Natural killer cell (primary cell): ENCODE results near the gene IL9. TPM values are rescaled to one million over a fixed set of nuclear protein-coding genes. Genes with fewer than 3 reads are reported as not detected.
"Not testable (repeated sequence)": the region's sequence is repeated elsewhere in the genome, so short reads cannot be mapped to it uniquely, and the experiment has no call there.

ENCODE experiments used
- ATAC-seq, 3 donors: fragments of 150-1000 bp in 2 of 3; fragments of 200-7000 bp in 1 of 3; cut with Tn5 transposase; 1 replicate in 1 of 3; 2 replicates in 2 of 3; pipeline ENCODE4 v1.10.0; 2021; ENCODE audit warnings: mild to moderate bottlenecking in 2 of 3, moderate library complexity in 2 of 3
- DNase-seq, 2 donors: peaks; one replicate each; pipeline versions ENCODE4 v3.0.0 to v3.0.0-alpha.2; 2013 to 2021; ENCODE audit warnings: mixed read lengths in 1 of 2
- H3K27ac ChIP-seq: one replicate; pipeline ENCODE4 v1.5.1; 2013; ENCODE audit warnings: mild to moderate bottlenecking, low read length
- H3K27me3 ChIP-seq: one replicate; pipeline ENCODE4 v1.6.1; 2013; ENCODE audit warnings: low read length; ENCODE audit not compliant: control insufficient read depth, insufficient read depth
- H3K36me3 ChIP-seq: one replicate; pipeline ENCODE4 v1.6.1; 2013; ENCODE audit warnings: low read length; ENCODE audit not compliant: control insufficient read depth, insufficient read depth
- H3K4me1 ChIP-seq: one replicate; pipeline ENCODE4 v1.6.1; 2013; ENCODE audit warnings: low read length; ENCODE audit not compliant: control insufficient read depth, insufficient read depth
- H3K4me3 ChIP-seq: one replicate; pipeline ENCODE4 v1.5.1; 2013; ENCODE audit warnings: low read length
- H3K9me3 ChIP-seq: one replicate; pipeline ENCODE4 v1.6.1; 2013; ENCODE audit warnings: low read length; ENCODE audit not compliant: control insufficient read depth, insufficient read depth
- H3K27ac Mint-ChIP-seq, 2 donors: one replicate each; pipeline ENCODE4 v1.8.0; 2022; ENCODE audit warnings: mild to moderate bottlenecking in 2 of 2, mixed read lengths in 2 of 2, moderate library complexity in 1 of 2
- H3K27me3 Mint-ChIP-seq, 2 donors: one replicate each; pipeline ENCODE4 v1.8.0; 2022; ENCODE audit warnings: low read depth in 2 of 2, mixed read lengths in 2 of 2
- H3K36me3 Mint-ChIP-seq: one replicate; pipeline ENCODE4 v1.8.0; 2022; ENCODE audit warnings: mixed read lengths
- H3K4me1 Mint-ChIP-seq, 2 donors: one replicate each; pipeline ENCODE4 v1.8.0; 2022; ENCODE audit warnings: mixed read lengths in 2 of 2
- H3K4me3 Mint-ChIP-seq: one replicate; pipeline ENCODE4 v1.8.0; 2022; ENCODE audit warnings: mild to moderate bottlenecking, moderate library complexity, mixed read lengths
- H3K9me3 Mint-ChIP-seq, 2 donors: one replicate each; pipeline ENCODE4 v1.8.0; 2022; ENCODE audit warnings: mixed read lengths in 2 of 2
- WGBS: methylation state at CpG from one replicate; pipeline ENCODE4 v1.1.7; 2013; ENCODE audit warnings: missing lambda C conversion rate; ENCODE audit not compliant: insufficient coverage; 5-methylcytosine and 5-hydroxymethylcytosine counted together
- intact Hi-C: fragments of 100-400 bp; cut with micrococcal nuclease; formaldehyde crosslinking; loops from one replicate; pipeline ENCODE4 v1.14.2; 2022
- total RNA-seq, 4 donors: library from RNA; stranded (reverse); fragments of 120-200 nt in 1 of 4; gene quantifications; one replicate each; pipeline versions ENCODE4 v1.2.3 to v1.2.4, GENCODE V29; 2013 to 2022
- TF ChIP-seq, protein P1 (sequence below): fragments of 200-600 bp; IDR thresholded peaks from one replicate; pipeline ENCODE4 v1.8.0; 2022; ENCODE audit warnings: antibody characterized with exemption

The IL9 gene
- total RNA-seq, 3 donors from 2014 or later (not counting 1 experiment from before 2014, with no cell fraction given): not detected

DNA sequence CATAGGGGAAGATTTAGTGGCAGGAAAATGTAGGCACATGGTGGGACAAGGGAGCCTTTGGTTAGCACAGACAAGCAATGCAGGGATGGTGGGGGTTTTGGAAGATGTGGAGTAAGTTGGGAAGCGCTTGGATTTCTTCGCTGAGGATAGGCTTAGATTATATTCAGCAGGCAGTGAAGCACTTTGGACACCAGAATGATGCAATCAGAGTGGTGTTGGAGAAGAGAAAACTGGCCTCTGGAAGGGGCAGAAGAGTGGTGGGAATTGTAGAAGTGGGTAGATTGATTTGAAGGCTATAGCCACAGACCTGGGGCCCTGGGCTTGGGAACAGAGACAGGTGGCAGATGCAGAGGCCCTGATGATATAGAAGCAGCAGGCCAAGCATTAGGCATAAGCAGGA lies 32.9 kb downstream of the IL9 start:
- WGBS: 95% methylated on average over 2 of the region's 2 CpGs
- Mint-ChIP-seq H3K9me3 (no peaks in the 10 kb centered on the region), H3K4me3 (no peak overlapping the region), H3K27ac (no peak overlapping the region), H3K36me3 (no peaks in the 10 kb centered on the region), H3K4me1 (no peaks in the 10 kb centered on the region), H3K27me3 (peaks cover 2 to 5% of the 10 kb centered on the region in 2 donors)
- no peak for ATAC-seq
- Histone ChIP-seq H3K36me3 (no peaks in the 10 kb centered on the region), H3K27ac (no peak overlapping the region), H3K4me3 (no peak overlapping the region), H3K27me3 (no peaks in the 10 kb centered on the region), H3K4me1 (no peaks in the 10 kb centered on the region), H3K9me3 (no peaks in the 10 kb centered on the region)
- DNase-seq: no peak
- TF ChIP-seq, protein P1, sequence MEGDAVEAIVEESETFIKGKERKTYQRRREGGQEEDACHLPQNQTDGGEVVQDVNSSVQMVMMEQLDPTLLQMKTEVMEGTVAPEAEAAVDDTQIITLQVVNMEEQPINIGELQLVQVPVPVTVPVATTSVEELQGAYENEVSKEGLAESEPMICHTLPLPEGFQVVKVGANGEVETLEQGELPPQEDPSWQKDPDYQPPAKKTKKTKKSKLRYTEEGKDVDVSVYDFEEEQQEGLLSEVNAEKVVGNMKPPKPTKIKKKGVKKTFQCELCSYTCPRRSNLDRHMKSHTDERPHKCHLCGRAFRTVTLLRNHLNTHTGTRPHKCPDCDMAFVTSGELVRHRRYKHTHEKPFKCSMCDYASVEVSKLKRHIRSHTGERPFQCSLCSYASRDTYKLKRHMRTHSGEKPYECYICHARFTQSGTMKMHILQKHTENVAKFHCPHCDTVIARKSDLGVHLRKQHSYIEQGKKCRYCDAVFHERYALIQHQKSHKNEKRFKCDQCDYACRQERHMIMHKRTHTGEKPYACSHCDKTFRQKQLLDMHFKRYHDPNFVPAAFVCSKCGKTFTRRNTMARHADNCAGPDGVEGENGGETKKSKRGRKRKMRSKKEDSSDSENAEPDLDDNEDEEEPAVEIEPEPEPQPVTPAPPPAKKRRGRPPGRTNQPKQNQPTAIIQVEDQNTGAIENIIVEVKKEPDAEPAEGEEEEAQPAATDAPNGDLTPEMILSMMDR: no peak
- intact Hi-C loops: no loop called here

GRCh38 chr5:135862086-135862485 lies 33.6 kb downstream of the IL9 start:
- Mint-ChIP-seq H3K27me3 (peaks cover 0 to 5% of the 10 kb centered on the region in 2 donors), H3K27ac (no peak overlapping the region), H3K9me3 (no peaks in the 10 kb centered on the region), H3K4me3 (no peak overlapping the region), H3K36me3 (no peaks in the 10 kb centered on the region), H3K4me1 (no peaks in the 10 kb centered on the region)
- no peaks in the 10 kb centered on the region for H3K4me1 ChIP-seq
- H3K27ac ChIP-seq: no peak overlapping the region
- no peaks in the 10 kb centered on the region for H3K9me3 ChIP-seq
- intact Hi-C loops: no loop called here
- ATAC-seq: no peak
- TF ChIP-seq, protein P1: no peak
- H3K27me3 ChIP-seq: no peaks in the 10 kb centered on the region
- no peak overlapping the region for H3K4me3 ChIP-seq
- H3K36me3 ChIP-seq: no peaks in the 10 kb centered on the region
- no peak for DNase-seq

DNA sequence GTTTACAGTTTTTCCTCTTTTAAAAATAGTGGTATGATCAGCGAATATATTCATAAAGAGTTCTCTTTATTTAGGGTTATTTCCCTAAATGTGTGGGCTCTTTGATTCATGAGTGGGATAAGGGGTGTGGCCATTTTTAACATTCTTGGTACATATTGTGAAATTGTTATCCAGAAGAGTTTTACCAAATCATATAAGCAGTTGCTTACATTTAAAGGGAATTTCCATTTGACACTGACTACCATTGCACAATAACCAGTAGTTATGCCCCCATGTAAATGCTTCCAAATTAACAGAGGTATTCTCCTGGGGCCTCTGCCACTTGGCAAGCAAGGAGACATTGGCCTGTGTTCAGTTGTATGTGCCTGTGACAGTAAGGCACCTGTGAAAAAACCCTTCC lies 34.0 kb downstream of the IL9 start:
- H3K27me3 Mint-ChIP-seq: peaks cover 0 to 5% of the 10 kb centered on the region in 2 donors
- no peaks in the 10 kb centered on the region for H3K9me3 Mint-ChIP-seq
- no peak overlapping the region for H3K27ac Mint-ChIP-seq
- no peak overlapping the region for H3K27ac ChIP-seq
- intact Hi-C loops: no loop called here
- no peak overlapping the region for H3K4me3 ChIP-seq
- H3K4me1 ChIP-seq: no peaks in the 10 kb centered on the region
- DNase-seq: no peak
- ATAC-seq: no peak
- H3K4me1 Mint-ChIP-seq: no peaks in the 10 kb centered on the region
- no peaks in the 10 kb centered on the region for H3K36me3 Mint-ChIP-seq
- H3K9me3 ChIP-seq: no peaks in the 10 kb centered on the region
- H3K36me3 ChIP-seq: no peaks in the 10 kb centered on the region
- no peaks in the 10 kb centered on the region for H3K27me3 ChIP-seq
- no CpG with 5 or more reads among the region's 1 CpG for WGBS
- TF ChIP-seq, protein P1: no peak
- no peak overlapping the region for H3K4me3 Mint-ChIP-seq

DNA sequence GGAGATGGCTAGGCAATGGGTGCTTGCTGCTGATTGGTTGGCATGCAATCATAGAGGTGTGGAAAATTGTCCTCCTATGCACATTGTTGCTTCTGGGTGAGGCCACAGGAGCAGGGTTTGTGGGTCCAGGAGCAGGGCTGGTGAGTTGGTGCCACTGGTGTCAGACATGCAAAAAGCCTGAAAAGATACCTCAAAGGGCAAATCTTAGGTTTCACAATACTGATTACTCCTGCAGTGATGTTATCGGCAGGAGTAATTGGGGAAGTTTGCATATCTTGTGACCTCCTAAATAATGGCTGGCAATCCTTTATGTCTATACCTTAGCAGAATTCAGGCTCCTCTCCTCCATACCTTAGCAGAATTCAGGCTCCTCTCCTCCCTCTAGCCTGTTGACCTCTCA lies 36.0 kb downstream of the IL9 start:
- no peak overlapping the region for H3K4me3 Mint-ChIP-seq
- TF ChIP-seq, protein P1: no peak
- DNase-seq (no peak), ATAC-seq (no peak)
- Histone ChIP-seq H3K36me3 (no peaks in the 10 kb centered on the region), H3K4me1 (no peaks in the 10 kb centered on the region), H3K9me3 (no peaks in the 10 kb centered on the region), H3K4me3 (no peak overlapping the region), H3K27me3 (no peaks in the 10 kb centered on the region), H3K27ac (no peak overlapping the region)
- no peaks in the 10 kb centered on the region for H3K4me1 Mint-ChIP-seq
- 100% methylated on average over 1 of the region's 1 CpG for WGBS
- intact Hi-C loops: no loop called here
- peaks cover 0 to 8% of the 10 kb centered on the region in 2 donors for H3K27me3 Mint-ChIP-seq
- no peak overlapping the region for H3K27ac Mint-ChIP-seq
- no peaks in the 10 kb centered on the region for H3K36me3 Mint-ChIP-seq
- no peaks in the 10 kb centered on the region for H3K9me3 Mint-ChIP-seq

DNA sequence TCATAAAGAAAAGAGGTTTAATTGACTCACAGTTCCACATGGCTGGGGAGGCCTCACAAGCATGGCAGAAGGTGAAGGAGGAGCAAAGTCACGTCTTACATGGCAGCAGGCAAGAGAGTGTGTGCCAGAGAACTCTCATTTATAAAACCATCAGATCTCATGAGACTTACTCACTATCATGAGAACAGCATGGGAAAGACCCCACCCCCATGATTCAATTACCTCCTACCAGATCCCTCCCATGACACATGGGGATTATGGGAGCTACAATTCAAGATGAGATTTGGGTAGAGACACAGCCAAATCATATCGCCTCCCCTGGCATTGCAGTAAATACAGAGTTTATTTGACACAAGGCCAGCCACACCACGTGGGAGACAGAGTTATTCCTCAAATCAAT lies 36.5 kb downstream of the IL9 start:
- H3K27ac Mint-ChIP-seq, H3K9me3 ChIP-seq, H3K4me1 Mint-ChIP-seq, H3K36me3 Mint-ChIP-seq, H3K4me1 ChIP-seq, H3K4me3 Mint-ChIP-seq, H3K36me3 ChIP-seq, H3K27ac ChIP-seq, intact Hi-C loops, H3K9me3 Mint-ChIP-seq, ATAC-seq, DNase-seq, H3K27me3 ChIP-seq, H3K27me3 Mint-ChIP-seq, H3K4me3 ChIP-seq: not testable (repeated sequence)
- 86% methylated on average over 1 of the region's 3 CpGs for WGBS
